CD4-positive, alpha-beta T cell treated with Interferon gamma for 1 hour (primary cell): Measurements from ENCODE around the gene ALG8.
A peak's percentile ranks its signal among the peaks of the same experiment; 100 is the strongest.
"Not testable (repeated sequence)": the region's sequence is repeated elsewhere in the genome, so short reads cannot be mapped to it uniquely, and the experiment has no call there.

Source experiments
- DNase-seq: peaks from one replicate; pipeline ENCODE4 v3.0.0-alpha.2; 2020

The ALG8 gene

DNA sequence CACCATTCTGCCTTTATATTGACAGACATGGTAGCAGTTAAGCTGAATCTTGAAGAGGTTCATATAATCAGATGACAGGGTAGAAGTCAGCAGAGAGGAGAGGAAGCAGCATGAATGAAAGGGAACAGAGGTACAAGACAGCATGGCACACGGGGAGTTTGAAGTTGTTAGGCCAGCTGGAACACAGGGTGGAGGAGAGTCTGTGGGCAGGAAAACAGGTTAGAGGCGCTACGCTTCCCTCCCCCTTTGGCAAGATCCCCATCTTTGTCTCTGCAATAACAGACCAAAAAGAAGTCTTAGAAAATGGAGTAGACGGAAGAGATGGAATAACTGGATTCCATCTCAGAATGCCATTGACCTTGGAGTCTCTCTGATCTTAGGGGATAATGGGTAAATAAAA is 39.8 kb downstream of the ALG8 start:
- DNase-seq: no peak

DNA sequence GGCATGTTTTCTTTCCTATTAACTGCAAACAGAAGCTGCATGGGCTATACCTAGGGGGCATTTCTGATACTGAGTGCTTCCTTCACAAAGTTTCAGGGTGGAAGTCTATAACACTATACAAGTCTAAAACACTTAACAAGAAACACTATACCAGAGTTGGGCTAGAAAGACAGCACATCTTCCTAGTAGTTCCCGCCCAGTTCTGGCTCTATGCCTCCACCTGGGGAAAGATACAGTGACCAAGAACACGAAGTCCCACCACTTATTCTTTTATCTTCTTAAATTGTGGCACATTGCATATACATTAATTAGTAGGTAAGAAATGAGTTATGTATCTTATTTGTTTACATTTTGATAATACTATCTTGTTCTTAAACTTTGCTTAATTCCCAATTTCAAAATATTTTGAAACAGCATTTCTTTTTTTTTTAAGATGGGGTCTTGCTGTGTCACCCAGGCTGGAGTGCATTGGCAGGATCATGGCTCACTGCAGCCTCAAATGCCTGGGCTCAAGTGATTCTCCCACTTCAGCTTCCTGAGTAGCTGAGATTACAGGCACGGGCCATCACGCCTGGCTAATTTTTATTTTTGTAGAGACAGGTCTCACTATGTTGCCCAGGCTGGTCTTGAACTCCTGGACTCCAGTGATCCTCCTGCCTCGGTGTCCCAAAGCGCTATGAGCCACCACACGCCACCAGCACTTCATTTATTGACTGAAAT is 41.6 kb downstream of the ALG8 start:
- DNase-seq: no peak

DNA sequence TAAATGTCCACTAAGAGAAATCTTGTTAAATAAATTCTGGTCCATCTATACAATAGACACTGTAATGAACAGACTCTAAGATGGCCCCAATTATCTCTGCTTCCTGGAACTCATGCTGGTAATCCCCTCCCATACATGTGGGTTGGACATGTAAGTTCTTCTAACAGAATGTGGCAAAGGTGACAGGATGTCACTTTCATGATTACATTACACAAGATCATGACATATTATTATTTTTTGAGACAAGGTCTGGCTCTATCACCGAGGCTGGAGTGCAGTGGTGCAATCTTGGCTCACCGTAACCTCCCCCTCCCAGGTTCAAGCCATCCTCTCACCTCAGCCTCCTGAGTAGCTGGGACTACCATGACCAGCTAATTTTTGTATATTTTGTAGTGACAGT is 45.2 kb downstream of the ALG8 start:
- DNase-seq: no peak

DNA sequence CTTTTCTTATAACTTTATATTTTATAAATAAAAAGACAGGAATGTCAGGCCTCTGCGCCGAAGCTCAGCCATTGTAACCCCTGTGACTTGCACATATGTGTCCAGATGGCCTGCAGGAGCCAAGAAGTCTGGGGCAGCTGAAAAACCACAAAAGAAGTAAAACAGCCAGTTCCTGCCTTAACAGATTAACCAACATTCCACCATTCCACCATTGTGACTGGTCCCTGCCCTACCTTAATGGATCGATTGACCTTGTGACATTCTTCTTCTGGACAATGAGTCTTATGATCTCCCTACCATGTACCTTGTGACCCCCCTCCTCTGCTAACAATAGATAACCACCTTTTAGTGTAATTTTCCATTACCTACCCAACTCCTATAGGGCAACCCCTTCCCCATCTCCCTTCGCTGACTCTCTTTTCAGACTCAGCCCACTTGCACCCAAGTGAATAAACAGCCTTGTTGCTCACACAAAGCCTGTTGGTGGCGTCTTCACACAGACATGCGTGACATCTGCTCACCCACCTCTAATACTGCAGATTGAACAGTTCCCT is 52.8 kb downstream of the ALG8 start:
- not testable (repeated sequence) for DNase-seq

DNA sequence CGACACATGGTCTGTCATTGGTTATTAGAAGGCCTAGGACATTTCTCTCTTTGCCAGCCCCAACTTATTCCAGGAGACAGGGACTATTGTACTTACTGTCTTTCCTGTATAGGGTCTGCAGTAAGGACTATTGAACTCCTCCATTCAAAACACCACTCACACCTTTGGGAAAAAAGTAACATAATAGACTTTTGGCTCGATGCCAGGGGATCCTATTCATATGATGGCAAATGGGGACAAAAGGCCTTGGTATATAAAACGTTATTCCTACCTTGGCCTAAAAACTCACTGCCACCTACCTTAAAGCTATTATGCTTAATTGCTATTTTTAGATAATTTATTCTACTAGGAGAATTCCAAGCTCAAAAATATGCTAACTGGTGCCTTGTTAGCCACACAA is 53.5 kb downstream of the ALG8 start:
- DNase-seq: no peak

DNA sequence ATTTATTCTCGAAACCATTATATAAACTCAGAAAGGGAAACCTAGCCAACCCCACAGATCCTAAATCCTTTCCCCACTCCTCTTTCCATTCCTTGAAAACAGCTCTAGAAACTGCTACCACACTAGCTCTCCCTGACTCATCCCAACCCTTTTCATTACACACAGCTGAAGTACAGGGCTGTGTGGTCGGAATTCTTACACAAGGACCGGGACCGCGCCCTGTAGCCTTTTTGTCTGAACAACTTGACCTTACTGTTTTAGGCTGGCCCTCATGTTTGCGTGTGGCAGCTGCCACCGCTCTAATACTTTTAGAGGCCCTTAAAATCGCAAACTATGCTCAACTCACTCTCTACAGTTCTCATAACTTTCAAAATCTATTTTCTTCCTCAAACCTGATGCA is 54.9 kb downstream of the ALG8 start:
- not testable (repeated sequence) for DNase-seq

DNA sequence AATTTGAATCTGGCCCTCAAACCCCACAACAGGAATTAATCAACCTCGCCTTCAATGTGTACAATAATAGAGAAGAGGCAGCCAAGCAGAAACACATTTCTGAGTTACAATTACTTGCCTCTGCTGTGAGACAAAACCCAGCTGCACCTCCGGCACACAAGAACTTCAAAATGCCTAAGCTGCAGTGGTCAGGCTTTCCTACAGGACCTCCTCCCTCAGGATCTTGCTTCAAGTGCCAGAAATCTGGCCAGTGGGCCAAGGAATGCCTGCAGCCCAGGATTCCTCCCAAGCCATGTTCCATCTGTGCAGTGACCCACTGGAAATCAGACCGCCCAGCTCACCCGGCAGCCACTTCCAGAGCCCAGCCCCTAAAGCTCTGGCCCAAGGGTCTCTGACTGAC is 56.4 kb downstream of the ALG8 start:
- no peak for DNase-seq

DNA sequence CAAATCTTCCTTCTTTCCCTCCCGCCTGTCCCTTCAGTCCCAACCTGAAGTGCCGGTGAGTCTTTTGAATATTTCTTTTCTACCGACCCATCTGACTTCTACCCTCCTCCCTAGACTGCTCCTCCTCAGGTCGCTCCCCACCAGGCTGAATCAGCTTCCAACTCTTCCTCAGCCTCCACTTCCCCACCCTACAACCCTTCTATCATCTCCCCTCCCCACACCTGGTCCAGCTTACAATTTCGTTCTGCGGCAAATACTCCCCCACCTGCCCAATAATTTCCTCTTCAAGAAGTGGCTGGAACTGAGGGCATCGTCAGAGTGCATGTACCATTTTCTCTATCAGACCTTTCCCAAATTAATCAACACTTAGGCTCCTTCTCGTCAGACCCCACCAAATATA is 57.3 kb downstream of the ALG8 start:
- DNase-seq: no peak

DNA sequence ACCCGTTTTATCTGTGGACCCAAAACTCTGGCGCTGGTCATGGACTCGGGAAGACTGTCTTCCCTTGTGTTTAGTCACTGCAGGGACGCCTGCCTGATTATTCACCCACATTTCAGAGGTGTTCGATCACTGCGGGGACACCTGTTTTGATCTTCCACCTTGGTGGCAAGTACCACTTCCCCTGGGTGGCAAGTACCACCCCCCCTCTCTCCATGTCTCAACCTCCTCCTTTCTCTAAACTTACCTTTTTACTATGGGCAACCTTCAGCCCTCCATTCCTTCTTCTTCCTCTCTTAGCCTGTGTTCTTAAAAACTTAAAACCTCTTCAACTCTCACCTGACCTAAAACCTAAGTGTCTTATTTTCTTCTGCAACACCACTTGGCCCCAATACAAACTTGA is 57.8 kb downstream of the ALG8 start:
- no peak for DNase-seq

DNA sequence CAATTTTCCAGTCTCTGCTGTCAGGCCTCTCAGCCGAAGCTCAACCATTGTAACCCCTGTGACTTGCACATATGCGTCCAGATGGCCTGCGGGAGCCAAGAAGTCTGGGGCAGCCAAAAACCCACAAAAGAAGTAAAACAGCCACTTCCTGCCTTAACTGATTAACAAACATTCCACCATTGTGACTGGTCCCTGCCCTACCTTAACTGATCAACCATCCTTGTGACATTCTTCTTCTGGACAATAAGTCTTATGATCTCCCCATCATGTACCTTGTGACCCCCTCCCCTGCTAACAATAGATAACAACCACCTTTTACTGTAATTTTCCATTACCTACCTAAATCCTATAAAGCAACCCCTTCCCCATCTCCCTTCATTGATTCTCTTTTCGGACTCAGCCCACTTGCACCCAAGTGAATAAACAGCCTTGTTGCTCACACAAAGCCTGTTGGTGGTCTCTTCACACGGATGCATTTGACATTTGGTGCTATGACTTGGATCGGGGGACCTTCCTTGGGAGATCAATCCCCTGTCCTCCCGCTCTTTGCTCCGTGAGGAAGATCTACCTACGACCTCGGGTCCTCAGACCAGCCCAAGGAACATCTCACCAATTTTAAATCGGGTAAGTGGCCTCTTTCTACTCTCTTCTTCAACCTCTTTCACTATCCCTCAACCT is 58.5 kb downstream of the ALG8 start:
- DNase-seq: no peak

DNA sequence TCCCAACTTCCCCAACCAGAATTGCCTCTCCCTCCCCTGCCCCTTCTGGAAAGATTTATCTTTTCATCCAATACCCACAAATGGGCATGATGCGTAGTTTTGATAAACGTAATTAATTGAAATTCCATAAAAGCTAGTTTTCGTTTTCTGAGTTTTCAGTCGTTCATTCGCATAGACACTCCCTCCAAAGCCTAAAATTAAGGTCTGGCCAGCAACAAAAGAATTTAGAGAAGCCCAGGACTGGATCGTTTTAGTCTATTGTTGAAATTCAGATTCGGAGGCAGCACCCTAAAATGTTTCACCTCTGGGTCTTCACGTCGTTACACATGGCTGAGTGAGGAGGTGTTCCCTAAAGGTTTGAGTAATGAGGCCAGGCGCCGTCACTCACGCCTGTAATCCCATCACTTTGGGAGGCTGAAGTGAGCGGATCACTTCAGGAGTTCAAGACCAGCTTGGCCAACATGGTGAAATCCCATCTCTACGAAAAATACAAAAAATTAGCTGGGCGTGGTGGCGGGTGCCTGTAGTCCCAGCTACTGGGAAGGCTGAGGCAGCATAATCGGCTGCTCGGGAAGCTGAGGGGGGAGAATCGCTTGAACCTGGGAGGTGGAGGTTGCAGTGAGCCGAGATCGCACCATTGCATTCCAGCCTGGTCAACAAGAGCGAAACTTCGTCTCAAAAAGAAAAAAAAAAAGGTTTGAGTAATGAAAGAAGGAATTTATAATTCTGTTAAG is 59.2 kb downstream of the ALG8 start:
- DNase-seq: no peak

DNA sequence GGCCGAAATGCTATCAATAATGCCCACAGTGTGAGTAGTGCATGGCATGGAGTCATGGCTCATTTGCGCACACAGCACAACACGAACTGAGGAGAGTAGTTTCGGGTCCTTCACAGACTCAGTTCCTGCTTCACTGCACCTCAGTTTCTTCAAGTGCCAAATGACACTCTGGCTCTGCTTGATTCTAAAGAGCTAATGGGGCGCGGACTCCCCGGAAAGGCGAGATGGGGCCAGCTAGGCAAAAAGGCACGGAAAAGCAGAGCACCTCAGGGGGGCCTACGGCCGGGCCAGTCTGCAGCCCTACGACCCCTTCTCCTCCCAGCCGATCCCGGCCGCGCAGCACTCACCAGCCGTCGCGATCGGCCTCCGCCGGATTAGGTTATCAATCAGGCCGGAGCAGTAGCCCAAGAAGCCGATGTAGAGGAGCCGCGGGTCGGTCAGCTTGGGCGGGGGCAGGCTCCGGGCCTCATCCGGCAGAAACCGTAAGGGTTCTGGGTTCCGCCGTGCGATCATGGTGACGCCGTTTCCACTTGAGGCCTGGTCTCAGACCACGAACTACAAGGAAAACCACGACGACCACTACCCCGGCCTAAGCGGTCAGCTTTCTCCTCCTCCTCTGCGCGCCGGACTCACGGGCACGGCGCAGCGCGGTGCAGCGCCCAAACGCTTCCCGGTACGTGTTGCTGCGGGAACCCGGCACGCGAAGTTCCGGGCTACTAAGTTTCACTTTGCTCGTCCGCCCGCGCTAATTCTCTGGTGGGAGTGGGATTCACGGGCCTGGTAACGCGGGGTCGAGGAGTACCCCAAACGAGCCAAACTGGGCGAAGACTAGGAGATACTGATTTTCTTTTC is 60.0 kb downstream of the ALG8 start, which contains the start of gene NDUFC2:
Gene NDUFC2, minus strand, starts transcription at position 631 of the 852 bp plus-strand sequence. Its CDS starts 118 bp downstream, at position 513.
- DNase-seq: peak; percentile 55

DNA sequence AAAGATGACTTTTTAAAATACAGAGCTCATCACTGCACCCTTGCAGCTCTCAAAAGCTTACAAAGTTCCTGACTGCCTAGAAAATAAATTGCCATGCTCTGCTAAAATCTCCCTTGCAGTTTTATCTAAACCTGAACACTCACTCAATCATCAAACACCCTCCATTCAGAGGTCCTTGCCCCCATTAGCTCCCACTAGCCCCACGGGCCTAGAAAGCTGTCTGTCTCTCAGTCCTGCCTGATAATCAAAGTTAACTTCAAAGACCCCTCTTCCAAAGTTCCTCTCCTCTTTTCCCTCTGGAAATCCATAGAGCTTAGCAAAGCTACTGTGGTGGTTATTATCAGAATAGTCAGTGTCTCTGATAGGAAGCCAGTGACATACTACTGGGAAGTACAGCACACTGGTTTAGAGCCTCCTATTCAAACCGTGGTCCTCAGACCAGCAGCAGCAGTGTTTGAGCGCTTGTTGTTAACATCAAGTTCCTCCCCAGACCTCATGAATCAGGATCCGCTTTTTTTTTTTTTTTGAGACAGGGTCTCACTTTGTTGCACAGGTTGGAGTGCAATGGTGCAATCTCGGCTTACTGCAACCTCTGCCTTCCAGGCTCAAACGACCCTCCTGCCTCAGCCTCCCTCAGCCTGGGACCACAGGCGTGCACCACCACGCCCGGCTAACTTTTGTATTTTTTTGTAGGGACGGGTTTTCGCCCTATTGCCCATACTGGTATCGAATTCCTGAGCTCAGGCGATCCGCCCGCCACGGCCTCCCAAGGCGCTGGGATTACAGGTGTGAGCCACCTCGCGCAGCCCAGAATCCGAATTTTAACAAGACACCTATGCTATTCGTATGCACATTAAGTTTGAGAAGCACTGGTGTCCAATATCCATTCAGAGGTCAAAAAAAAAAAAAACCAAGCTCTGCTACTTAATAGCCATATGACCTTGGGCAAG is 60.9 kb downstream of the ALG8 start:
- DNase-seq: no peak

DNA sequence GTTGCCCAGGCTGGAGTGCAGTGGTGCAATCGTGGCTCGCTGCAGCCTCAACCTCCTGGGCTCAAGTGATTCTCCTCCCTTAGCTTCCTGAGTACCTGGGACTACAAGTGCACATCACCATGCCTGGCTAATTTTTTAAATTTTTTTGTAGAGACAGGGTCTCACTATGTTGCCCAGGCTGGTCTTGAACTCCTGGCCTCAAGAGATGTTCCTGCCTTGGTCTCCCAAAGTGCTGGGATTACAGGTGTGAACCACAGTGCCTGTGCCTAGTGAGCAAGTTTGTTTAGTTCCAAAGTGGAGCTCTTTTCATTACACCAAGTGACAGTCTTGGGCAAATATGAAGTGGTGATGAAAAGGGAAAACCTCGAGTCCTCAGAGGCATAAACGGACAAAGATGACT is 61.8 kb downstream of the ALG8 start:
- not testable (repeated sequence) for DNase-seq

DNA sequence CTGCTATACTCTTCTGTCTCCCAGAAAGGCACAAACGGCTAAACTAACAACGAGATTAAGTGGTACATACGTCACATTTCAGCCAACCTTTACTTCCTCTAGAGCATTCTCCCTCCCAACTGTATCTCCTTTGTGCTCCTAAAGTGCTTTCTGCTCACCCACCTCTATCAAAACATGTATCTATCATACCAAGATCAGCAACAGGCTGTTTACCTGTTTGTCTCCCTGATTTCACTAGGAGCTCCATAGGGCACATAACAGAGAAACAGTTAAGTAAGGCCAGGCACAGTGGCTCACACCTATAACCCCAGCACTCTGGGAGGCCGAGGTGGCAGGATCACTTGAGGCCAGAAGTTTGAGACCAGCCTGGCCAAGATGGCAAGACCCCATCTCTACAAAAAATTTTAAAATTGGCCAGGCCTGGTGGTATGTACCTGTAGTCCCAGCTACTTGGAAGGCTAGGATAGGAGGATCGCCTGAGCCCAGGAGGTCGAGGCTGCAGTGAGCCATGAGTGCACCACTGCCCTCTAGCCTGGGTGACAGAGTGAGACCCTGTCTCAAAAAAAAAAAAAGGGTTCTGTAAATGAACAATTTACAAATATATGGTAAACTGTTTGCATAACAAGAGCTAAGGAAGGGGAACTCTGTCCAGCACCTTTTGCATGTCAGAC is 62.6 kb downstream of the ALG8 start:
- DNase-seq: no peak

DNA sequence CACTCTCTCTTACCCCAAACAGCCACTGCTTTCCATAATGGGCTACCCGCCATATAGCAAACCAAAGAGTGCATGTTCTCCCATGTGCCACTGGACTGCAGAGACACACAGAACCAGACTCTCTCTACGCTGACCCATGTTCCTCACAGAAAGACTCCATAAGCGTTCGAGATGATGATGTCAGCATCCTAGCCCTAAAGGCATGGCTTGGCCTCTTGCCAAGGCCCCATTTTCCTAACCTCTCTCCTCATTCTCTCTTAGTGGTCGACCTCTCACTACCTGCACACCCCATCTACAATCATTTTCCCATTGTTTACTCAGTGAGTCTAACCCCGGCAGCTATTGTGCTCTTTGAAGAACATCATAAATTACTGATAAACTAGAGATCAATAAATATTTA is 64.7 kb downstream of the ALG8 start:
- DNase-seq: no peak

DNA sequence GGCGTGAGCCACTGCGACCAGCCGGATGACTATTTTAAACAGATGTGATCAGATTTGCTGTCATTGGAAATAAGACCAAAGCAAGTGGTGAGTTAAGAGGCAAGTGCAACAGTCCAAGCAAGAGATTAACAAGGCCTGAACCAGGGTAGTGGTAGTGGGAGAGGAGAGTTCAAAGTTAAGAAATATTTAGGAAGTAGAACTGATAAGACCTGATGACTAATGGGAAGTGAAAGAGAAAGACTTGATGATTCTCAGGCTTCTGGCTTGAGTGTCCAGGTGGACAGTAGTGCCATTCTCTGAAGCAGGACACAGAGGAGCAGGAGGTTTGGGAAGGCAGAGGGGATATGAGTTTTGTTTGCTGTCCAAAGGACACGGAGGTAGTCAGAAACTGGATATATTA is 67.0 kb downstream of the ALG8 start:
- no peak for DNase-seq

DNA sequence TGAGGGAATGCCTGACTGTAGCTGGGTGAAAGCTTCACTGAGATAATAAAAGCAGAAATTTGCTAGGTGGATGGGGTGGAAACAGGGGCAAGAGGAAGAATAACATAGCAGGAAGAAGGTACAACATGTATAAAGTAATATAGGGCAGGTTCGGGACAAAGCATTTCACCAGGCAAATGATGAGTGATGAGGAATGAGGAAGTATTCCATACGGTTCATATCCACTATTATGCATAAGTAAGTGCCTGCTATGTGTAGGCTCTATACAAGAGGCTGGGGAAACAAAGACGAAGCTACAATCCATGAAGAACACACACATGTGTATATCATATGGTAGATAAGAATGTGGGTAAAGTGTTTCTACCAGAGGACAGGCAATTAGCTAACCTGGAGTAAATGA is 67.7 kb downstream of the ALG8 start:
- no peak for DNase-seq

DNA sequence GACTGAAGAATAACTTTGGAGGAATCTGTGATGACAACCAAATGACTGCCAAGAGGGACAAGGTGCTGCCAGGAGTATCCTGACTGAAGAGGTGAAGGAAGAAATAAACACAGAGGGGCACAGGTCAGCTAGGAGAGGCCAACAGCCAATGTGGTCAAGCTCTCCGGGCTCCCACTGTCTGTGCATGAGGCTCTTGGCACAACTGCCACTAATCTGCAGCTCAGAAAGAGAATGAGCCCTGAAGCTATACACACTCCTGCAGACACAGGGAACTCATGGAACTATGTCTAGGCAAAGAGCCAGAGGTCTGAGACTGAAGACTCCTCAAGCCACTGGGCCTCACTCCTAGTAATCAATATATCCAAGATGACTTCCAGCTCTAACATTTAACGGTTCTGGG is 68.8 kb downstream of the ALG8 start:
- DNase-seq: no peak

DNA sequence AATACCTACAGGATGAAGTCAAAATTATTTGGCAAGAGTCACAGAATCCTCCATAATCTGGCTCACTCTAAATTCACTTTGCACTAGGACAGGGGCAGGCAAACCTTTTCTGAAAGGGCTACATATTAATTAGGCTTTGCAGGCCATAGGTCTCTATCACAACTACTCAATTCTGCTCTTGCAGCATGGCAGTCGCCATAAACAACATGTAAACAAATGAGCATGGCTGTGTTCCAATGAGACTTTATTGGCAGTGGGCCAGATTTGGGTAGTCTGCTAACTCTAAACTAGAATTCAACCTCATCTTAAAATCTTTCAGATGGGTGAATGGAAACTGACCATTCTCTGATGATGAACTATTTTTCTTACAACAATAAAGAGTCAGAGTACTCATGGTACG is 70.0 kb downstream of the ALG8 start:
- DNase-seq: no peak

DNA sequence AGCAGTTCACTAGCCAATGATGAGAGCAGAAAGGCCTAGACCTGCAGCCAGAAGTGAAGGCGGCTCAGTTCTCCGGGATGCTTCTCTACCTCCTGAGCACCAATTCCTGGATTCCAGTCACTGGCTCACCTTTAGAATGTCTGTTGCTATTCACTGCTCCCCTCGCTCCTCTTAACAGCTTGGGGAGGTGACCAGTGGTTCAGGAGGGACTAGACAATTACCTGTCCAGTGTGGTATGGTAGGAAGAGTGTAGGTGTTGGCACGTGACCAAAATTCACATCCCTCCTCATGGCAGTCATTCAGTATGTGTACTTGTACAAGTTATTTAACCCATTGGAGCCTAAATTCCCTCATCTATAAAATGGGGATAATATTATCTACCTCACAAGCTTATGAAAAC is 71.7 kb downstream of the ALG8 start:
- DNase-seq: no peak
